ENCODE measurements around the gene PRKD2.

The PRKD2 gene

GRCh38 chr19:46660008-46660517, 56.9 kb downstream of the PRKD2 start:
- DNase-seq, result peak; percentile 49

GRCh38 chr19:46659151-46660007, 57.5 kb downstream of the PRKD2 start:
- peak; percentile 30 for DNase-seq

- no peak for DNase-seq
Measured at GRCh38 chr19:46656541-46656940, 60.4 kb downstream of the PRKD2 start.

GRCh38 chr19:46654621-46655152, 62.2 kb downstream of the PRKD2 start:
- DNase-seq, result no peak

- DNase-seq, result no peak
Measured at GRCh38 chr19:46650445-46650844, 66.5 kb downstream of the PRKD2 start.

- no peak for DNase-seq
Measured at GRCh38 chr19:46648961-46649960, 67.7 kb downstream of the PRKD2 start.

- DNase-seq, result no peak
Measured at GRCh38 chr19:46648060-46648960, 68.6 kb downstream of the PRKD2 start.

GRCh38 chr19:46646402-46646801, 70.5 kb downstream of the PRKD2 start:
- DNase-seq, result no peak

- no peak for DNase-seq
Measured at GRCh38 chr19:46644720-46645119, 72.2 kb downstream of the PRKD2 start.

GRCh38 chr19:46640656-46641055, 76.3 kb downstream of the PRKD2 start:
- DNase-seq, result no peak

GRCh38 chr19:46639358-46640182, 77.3 kb downstream of the PRKD2 start:
- peak; percentile 70 for DNase-seq

- no peak for DNase-seq
Measured at GRCh38 chr19:46637224-46637623, 79.7 kb downstream of the PRKD2 start.

GRCh38 chr19:46635920-46636761, 80.8 kb downstream of the PRKD2 start, which contains the start of gene GNG8:
Gene GNG8, minus strand, starts transcription at chr19:46636202. Its CDS starts 1,520 bp downstream, at chr19:46634682.
- peak; percentile 61 for DNase-seq

GRCh38 chr19:46634656-46635218, 82.2 kb downstream of the PRKD2 start:
- DNase-seq, result peak; percentile 96

GRCh38 chr19:46634045-46634655, 82.8 kb downstream of the PRKD2 start:
- peak; percentile 93 for DNase-seq

- DNase-seq, result no peak
Measured at GRCh38 chr19:46633130-46633529, 83.8 kb downstream of the PRKD2 start.

GRCh38 chr19:46631481-46631880, 85.4 kb downstream of the PRKD2 start:
- peak; percentile 23 for DNase-seq

GRCh38 chr19:46630586-46631205, 86.2 kb downstream of the PRKD2 start:
- DNase-seq, result peak; percentile 24

All from NCI-H69 (cell line).